CD4-positive, alpha-beta T cell (primary cell): Measurements from ENCODE around the gene OSBPL3. TPM values are rescaled to one million over a fixed set of nuclear protein-coding genes. Genes with fewer than 3 reads are reported as not detected.

Source experiments
- ATAC-seq: fragments of 200-7000 bp; cut with Tn5 transposase; one replicate; pipeline ENCODE4 v1.10.0; 2022; ENCODE audit warnings: mild to moderate bottlenecking; ENCODE audit not compliant: poor library complexity
- CTCF ChIA-PET: fragments of 350-600 bp; sonication (Branson Sonifier 250); formaldehyde crosslinking; loops from one replicate; lab custom pipeline; 2021; ENCODE audit warnings: antibody characterized with exemption, inconsistent platforms; lab: Charles Lee
- POLR2A ChIA-PET: fragments of 350-600 bp; sonication (Branson Sonifier 250); formaldehyde crosslinking; loops from one replicate; lab custom pipeline; 2021; ENCODE audit warnings: antibody characterized with exemption, inconsistent platforms; lab: Charles Lee
- DNase-seq, 14 experiments: peaks; one replicate each; pipeline ENCODE4 v3.0.0-alpha.2; 2013 to 2020; ENCODE audit warnings: mixed read lengths in 2 of 14
- H3K27ac ChIP-seq, 2 donors: one replicate each; pipeline versions ENCODE4 v1.5.1 to v1.7.0; 2013; ENCODE audit warnings: low read length in 2 of 2, low read depth in 1 of 2, mild to moderate bottlenecking in 1 of 2
- H3K27me3 ChIP-seq, 2 experiments: 1 replicate in 1 of 2; 2 replicates in 1 of 2; pipeline versions ENCODE4 v1.6.1 to v1.7.0; 2013; ENCODE audit warnings: low read length in 2 of 2, control low read depth in 1 of 2, mild to moderate bottlenecking in 1 of 2, moderate library complexity in 1 of 2; ENCODE audit not compliant: insufficient read depth in 2 of 2, control insufficient read depth in 1 of 2
- H3K36me3 ChIP-seq: one replicate; pipeline ENCODE4 v1.6.1; 2013; ENCODE audit warnings: low read length, control low read depth; ENCODE audit not compliant: insufficient read depth
- H3K4me1 ChIP-seq: one replicate; pipeline ENCODE4 v1.6.1; 2013; ENCODE audit warnings: low read length, control low read depth; ENCODE audit not compliant: insufficient read depth
- H3K4me3 ChIP-seq: one replicate; pipeline ENCODE4 v1.5.1; 2013; ENCODE audit warnings: mild to moderate bottlenecking, low read length, moderate library complexity
- H3K9me3 ChIP-seq, 2 experiments: 1 replicate in 1 of 2; 2 replicates in 1 of 2; pipeline versions ENCODE4 v1.6.1 to v1.7.0; 2013; ENCODE audit warnings: low read length in 2 of 2, mild to moderate bottlenecking in 2 of 2, control low read depth in 1 of 2, moderate library complexity in 1 of 2; ENCODE audit not compliant: control insufficient read depth in 1 of 2, insufficient read depth in 1 of 2
- H3K27ac Mint-ChIP-seq: one replicate; pipeline ENCODE4 v1.8.0; 2020; ENCODE audit warnings: mixed read lengths
- H3K27me3 Mint-ChIP-seq: one replicate; pipeline ENCODE4 v1.8.0; 2021; ENCODE audit warnings: mixed read lengths
- H3K36me3 Mint-ChIP-seq: one replicate; pipeline ENCODE4 v1.8.0; 2021; ENCODE audit warnings: low read depth, mixed read lengths
- H3K4me1 Mint-ChIP-seq: one replicate; pipeline ENCODE4 v1.8.0; 2021; ENCODE audit warnings: low read depth, mixed read lengths
- H3K4me3 Mint-ChIP-seq: one replicate; pipeline ENCODE4 v1.8.0; 2020; ENCODE audit warnings: mild to moderate bottlenecking, mixed read lengths
- H3K9me3 Mint-ChIP-seq: one replicate; pipeline ENCODE4 v1.8.0; 2020; ENCODE audit warnings: mixed read lengths
- intact Hi-C, 2 experiments: fragments of 100-400 bp; cut with DNase I in 1 of 2; cut with micrococcal nuclease in 1 of 2; formaldehyde crosslinking; loops; one replicate each; pipeline versions ENCODE4 v1.15.1 to v1.9.0; 2023 to 2025; cut with DNase I, micrococcal nuclease
- total RNA-seq, 174 experiments: library from RNA in 2 of 174; stranded (reverse) in 2 of 174; gene quantifications; one replicate each; pipeline ENCODE4 v1.2.3 and lab custom pipeline; 2021 to 2026
- TF ChIP-seq, protein P1 (sequence below): fragments of 200-600 bp; IDR thresholded peaks from one replicate; pipeline ENCODE4 v1.8.0; 2022; ENCODE audit warnings: antibody characterized with exemption, mild to moderate bottlenecking

OSBPL3 gene
- total RNA-seq, 2 experiments from 2014 or later: 25.4 to 25.9 TPM

DNA sequence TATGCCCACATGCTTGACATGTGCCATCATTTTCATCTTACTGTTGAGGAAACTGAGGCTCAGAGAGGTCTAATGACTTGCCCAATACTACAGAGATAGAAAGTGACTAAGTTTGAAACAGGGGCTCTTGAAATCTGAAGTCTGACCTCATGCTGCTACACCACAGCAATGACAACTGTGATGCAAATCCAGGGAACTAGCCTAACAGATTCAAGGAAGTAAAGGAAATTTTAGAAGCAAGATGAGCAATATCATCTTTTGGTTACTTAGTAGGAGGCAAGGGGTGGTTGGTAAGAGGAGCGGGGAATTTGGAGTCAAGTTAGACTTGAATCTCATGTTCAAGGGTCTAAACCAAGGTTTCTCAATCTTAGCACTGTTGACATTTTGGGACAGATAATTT is 26.3 kb upstream of the OSBPL3 start:
- H3K27ac Mint-ChIP-seq: no peak overlapping the region
- no peak overlapping the region for H3K4me3 ChIP-seq
- POLR2A ChIA-PET: interaction anchor here (1.2 kb wide), 1 partner anchor 23 kb away, joined by 6 read pairs; no protein-coding TSS in a partner anchor
- CTCF ChIA-PET: no interaction called here
- DNase-seq (no peak), ATAC-seq (no peak)
- TF ChIP-seq, protein P1, sequence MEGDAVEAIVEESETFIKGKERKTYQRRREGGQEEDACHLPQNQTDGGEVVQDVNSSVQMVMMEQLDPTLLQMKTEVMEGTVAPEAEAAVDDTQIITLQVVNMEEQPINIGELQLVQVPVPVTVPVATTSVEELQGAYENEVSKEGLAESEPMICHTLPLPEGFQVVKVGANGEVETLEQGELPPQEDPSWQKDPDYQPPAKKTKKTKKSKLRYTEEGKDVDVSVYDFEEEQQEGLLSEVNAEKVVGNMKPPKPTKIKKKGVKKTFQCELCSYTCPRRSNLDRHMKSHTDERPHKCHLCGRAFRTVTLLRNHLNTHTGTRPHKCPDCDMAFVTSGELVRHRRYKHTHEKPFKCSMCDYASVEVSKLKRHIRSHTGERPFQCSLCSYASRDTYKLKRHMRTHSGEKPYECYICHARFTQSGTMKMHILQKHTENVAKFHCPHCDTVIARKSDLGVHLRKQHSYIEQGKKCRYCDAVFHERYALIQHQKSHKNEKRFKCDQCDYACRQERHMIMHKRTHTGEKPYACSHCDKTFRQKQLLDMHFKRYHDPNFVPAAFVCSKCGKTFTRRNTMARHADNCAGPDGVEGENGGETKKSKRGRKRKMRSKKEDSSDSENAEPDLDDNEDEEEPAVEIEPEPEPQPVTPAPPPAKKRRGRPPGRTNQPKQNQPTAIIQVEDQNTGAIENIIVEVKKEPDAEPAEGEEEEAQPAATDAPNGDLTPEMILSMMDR: no peak
- no peaks in the 10 kb centered on the region for H3K9me3 Mint-ChIP-seq
- intact Hi-C loops: no loop called here
- peaks cover 3 to 8% of the 10 kb centered on the region in 2 experiments for H3K9me3 ChIP-seq
- H3K36me3 ChIP-seq: no peaks in the 10 kb centered on the region
- no peak overlapping the region for H3K27ac ChIP-seq
- H3K27me3 Mint-ChIP-seq: peaks cover 5% of the 10 kb centered on the region
- H3K4me1 Mint-ChIP-seq: no peaks in the 10 kb centered on the region
- H3K36me3 Mint-ChIP-seq: no peaks in the 10 kb centered on the region
- no peaks in the 10 kb centered on the region for H3K27me3 ChIP-seq
- H3K4me1 ChIP-seq: no peaks in the 10 kb centered on the region
- no peak overlapping the region for H3K4me3 Mint-ChIP-seq

DNA sequence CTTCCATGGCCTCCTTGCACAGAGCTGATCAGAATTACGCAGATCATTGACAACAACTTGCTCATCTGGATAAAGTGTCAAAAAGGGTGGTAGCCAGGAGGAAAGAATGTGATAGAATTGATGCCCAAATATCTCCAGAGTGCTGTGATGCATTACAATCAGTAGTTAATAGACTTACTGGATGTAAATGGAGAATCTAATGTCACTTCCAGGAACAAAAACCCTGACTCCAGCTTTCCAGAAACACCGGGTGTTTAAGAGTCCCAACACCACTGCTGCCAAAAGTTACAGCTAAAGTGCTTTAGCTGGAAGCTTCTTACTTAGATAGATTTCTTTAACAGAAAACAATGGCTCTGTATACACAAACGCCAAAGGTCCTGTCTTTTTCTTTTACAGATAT is 25.7 kb upstream of the OSBPL3 start:
- Mint-ChIP-seq H3K27me3 (peaks cover 2% of the 10 kb centered on the region), H3K4me3 (no peak overlapping the region), H3K36me3 (peaks cover 4% of the 10 kb centered on the region), H3K4me1 (no peaks in the 10 kb centered on the region), H3K9me3 (peaks cover 2% of the 10 kb centered on the region), H3K27ac (no peak overlapping the region)
- Histone ChIP-seq H3K9me3 (peaks cover 3 to 8% of the 10 kb centered on the region in 2 experiments), H3K36me3 (no peaks in the 10 kb centered on the region), H3K4me1 (no peaks in the 10 kb centered on the region), H3K4me3 (no peak overlapping the region), H3K27me3 (no peaks in the 10 kb centered on the region), H3K27ac (no peak overlapping the region)
- POLR2A ChIA-PET: interaction anchor here (1.2 kb wide), 1 partner anchor 24 kb away, joined by 6 read pairs; no protein-coding TSS in a partner anchor
- CTCF ChIA-PET: no interaction called here
- TF ChIP-seq, protein P1: no peak
- ATAC-seq (no peak), DNase-seq (no peak)
- intact Hi-C loops: no loop called here

DNA sequence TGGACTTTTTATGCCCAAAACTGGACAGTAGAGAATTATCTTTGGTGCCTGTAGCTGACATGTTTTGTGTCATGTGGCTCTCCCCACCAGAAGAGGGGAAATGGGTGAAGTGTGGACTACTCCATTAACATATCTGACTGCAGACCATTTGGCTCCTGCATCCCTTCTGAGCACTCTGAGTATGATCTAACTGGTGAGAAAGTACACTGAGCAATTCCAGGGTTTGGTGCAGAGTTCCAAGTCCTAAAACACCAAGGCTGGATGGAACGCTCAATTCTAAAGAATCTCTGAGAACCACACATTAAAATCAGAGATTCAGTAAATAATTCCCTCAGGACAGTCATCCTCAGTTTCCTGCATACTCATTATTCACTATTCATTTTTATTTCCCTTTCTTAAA is 22.8 kb upstream of the OSBPL3 start:
- Mint-ChIP-seq H3K36me3 (peaks cover 10% of the 10 kb centered on the region), H3K27ac (no peak overlapping the region), H3K9me3 (peaks cover 2% of the 10 kb centered on the region), H3K4me1 (no peaks in the 10 kb centered on the region), H3K4me3 (no peak overlapping the region), H3K27me3 (no peaks in the 10 kb centered on the region)
- ATAC-seq (no peak), DNase-seq (no peak)
- peaks cover 0 to 4% of the 10 kb centered on the region in 2 experiments for H3K9me3 ChIP-seq
- ChIA-PET CTCF (no interaction called here), POLR2A (no interaction called here)
- no peaks in the 10 kb centered on the region for H3K36me3 ChIP-seq
- no peaks in the 10 kb centered on the region for H3K4me1 ChIP-seq
- intact Hi-C loops: no loop called here
- TF ChIP-seq, protein P1: no peak
- H3K27ac ChIP-seq: no peak overlapping the region
- no peaks in the 10 kb centered on the region for H3K27me3 ChIP-seq
- no peak overlapping the region for H3K4me3 ChIP-seq
